Measurements from ENCODE around the gene PLET1. TPM values are rescaled to one million over a fixed set of nuclear protein-coding genes. Genes with fewer than 3 reads are reported as not detected.

The PLET1 gene
- total and polyA plus RNA-seq, 2 experiments from 2014 or later = not detected

- H3K4me1 ChIP-seq (ENCODE audit: insufficient read depth) = peaks cover 22% of the 10 kb centered on the region
Observed at GRCh38 chr11:112300094-112300786, 39.6 kb upstream of the PLET1 start.

GRCh38 chr11:112298535-112298934 is 37.9 kb upstream of the PLET1 start:
- no peaks in the 10 kb centered on the region for H3K9me2 ChIP-seq (ENCODE audit: insufficient read depth)
- no peak overlapping the region for H3K9ac ChIP-seq
- no peak for DNase-seq
- WGBS, 2 experiments (ENCODE audit: low coverage in 1 of 2, low lambda C conversion rate in 2 of 2, missing lambda C conversion rate in 2 of 2) = 74 to 75% methylated on average over 9 of the region's 9 CpGs
- no peak overlapping the region for H3K4me3 ChIP-seq
- no peaks in the 10 kb centered on the region for H3K27me3 ChIP-seq (replicated peaks; ENCODE audit: insufficient read depth)
- no peak overlapping the region for H3K27ac ChIP-seq
- no peak overlapping the region for H3K4me2 ChIP-seq (ENCODE audit: unreplicated experiment)
- TF ChIP-seq EZH2 (IDR thresholded peaks at IDR 0.05; ENCODE audit: insufficient read depth, poor library complexity, severe bottlenecking) (no peak), EZH2phosphoT487 (IDR thresholded peaks at IDR 0.05; ENCODE audit: insufficient read depth, low read depth) (no peak)
- H4K20me1 ChIP-seq (ENCODE audit: insufficient read depth) = no peaks in the 10 kb centered on the region
- no peaks in the 10 kb centered on the region for H3K9me3 ChIP-seq (ENCODE audit: low read depth)
- no peaks in the 10 kb centered on the region for H3K79me2 ChIP-seq (ENCODE audit: insufficient read depth)
- in situ Hi-C loops (cut with MboI) = no loop called here
- no peaks in the 10 kb centered on the region for H3K36me3 ChIP-seq (ENCODE audit: low read depth)
- H2AFZ ChIP-seq = no peak overlapping the region
- peaks cover 6% of the 10 kb centered on the region for H3F3A ChIP-seq (ENCODE audit: insufficient read depth)
- peaks cover 32% of the 10 kb centered on the region for H3K4me1 ChIP-seq (ENCODE audit: insufficient read depth)

More at GRCh38 chr11:112300094-112300786, 39.6 kb upstream of the PLET1 start:
- H3K4me2 ChIP-seq (ENCODE audit: unreplicated experiment) = no peak overlapping the region
- H3K9me2 ChIP-seq (ENCODE audit: insufficient read depth) = no peaks in the 10 kb centered on the region
- no peaks in the 10 kb centered on the region for H3K36me3 ChIP-seq (ENCODE audit: low read depth)
- H4K20me1 ChIP-seq (ENCODE audit: insufficient read depth) = no peaks in the 10 kb centered on the region
- TF ChIP-seq EZH2phosphoT487 (IDR thresholded peaks at IDR 0.05; ENCODE audit: insufficient read depth, low read depth) (no peak), EZH2 (IDR thresholded peaks at IDR 0.05; ENCODE audit: insufficient read depth, poor library complexity, severe bottlenecking) (no peak)
- H3K9ac ChIP-seq = no peak overlapping the region
- DNase-seq = no peak
- H3K27me3 ChIP-seq (replicated peaks; ENCODE audit: insufficient read depth) = no peaks in the 10 kb centered on the region
- no peak overlapping the region for H2AFZ ChIP-seq
- no peaks in the 10 kb centered on the region for H3K9me3 ChIP-seq (ENCODE audit: low read depth)
- no peak overlapping the region for H3K4me3 ChIP-seq
- no peaks in the 10 kb centered on the region for H3F3A ChIP-seq (ENCODE audit: insufficient read depth)
- 80 to 83% methylated on average over 17 of the region's 17 CpGs for WGBS, 2 experiments (ENCODE audit: low coverage in 1 of 2, low lambda C conversion rate in 2 of 2, missing lambda C conversion rate in 2 of 2)
- no peaks in the 10 kb centered on the region for H3K79me2 ChIP-seq (ENCODE audit: insufficient read depth)
- in situ Hi-C loops (cut with MboI) = no loop called here
- no peak overlapping the region for H3K27ac ChIP-seq

DNA sequence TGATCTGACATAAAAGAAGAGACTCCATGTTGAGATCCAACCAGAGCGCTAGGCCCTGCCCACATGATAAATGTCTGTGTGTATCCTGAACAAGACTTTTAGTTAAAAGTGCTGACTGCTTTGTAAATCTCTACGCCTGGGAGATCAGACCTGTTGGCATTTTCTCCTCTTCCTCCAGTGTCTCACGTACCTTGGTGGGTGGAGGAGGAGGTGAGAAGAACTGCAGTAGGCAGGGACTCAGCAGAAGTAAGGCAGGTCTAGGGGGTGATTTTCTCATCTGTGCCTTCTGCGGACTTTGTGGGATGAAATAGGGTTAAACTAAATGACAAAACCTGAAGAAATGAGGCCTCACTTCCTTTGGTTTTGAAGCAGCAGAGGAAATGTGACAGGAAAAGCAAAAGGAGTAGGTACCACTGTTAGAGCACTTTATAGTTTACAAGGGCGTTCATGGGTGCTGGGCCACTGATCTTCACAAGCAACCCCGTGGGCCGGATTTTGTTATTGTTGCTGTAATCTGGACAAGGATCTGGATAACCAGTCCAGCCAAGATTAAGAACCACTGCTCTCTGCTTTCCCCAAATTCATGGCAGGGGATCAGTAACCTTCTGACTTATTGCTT is 36.7 kb upstream of the PLET1 start:
- WGBS, 2 experiments (ENCODE audit: low coverage in 1 of 2, low lambda C conversion rate in 2 of 2, missing lambda C conversion rate in 2 of 2) = 90 to 96% methylated on average over 7 of the region's 7 CpGs
- Histone ChIP-seq H3K36me3 (ENCODE audit: low read depth) (no peaks in the 10 kb centered on the region), H3K9ac (no peak overlapping the region), H3K4me3 (no peak overlapping the region), H3K9me3 (ENCODE audit: low read depth) (no peaks in the 10 kb centered on the region), H4K20me1 (ENCODE audit: insufficient read depth) (no peaks in the 10 kb centered on the region), H2AFZ (no peak overlapping the region), H3K27ac (no peak overlapping the region), H3K9me2 (ENCODE audit: insufficient read depth) (no peaks in the 10 kb centered on the region), H3K79me2 (ENCODE audit: insufficient read depth) (no peaks in the 10 kb centered on the region), H3K4me2 (ENCODE audit: unreplicated experiment) (no peak overlapping the region), H3F3A (ENCODE audit: insufficient read depth) (peaks cover 18% of the 10 kb centered on the region), H3K27me3 (replicated peaks; ENCODE audit: insufficient read depth) (no peaks in the 10 kb centered on the region), H3K4me1 (ENCODE audit: insufficient read depth) (peaks cover 37% of the 10 kb centered on the region)
- TF ChIP-seq EZH2 (IDR thresholded peaks at IDR 0.05; ENCODE audit: insufficient read depth, poor library complexity, severe bottlenecking) (no peak), EZH2phosphoT487 (IDR thresholded peaks at IDR 0.05; ENCODE audit: insufficient read depth, low read depth) (no peak)
- in situ Hi-C loops (cut with MboI) = no loop called here
- DNase-seq = no peak

DNA sequence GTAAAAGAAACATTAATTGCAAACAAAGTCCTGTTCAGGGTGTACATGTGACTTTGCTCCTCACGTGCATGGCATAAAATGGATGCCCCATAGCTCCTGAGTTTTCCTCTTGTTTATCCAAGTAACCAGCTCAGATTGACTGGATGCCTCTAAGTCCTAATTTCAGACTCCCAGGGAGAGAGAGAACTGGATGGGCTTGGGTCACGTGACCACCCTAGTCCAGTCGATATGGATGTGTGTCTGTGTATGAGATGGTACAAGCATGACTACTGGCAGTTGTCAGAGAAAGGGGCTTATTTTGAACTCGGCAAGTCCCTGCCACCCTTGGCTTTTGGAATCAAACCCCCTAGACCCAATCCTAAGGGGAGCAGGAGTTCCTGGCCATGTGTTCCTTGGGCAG is 35.4 kb upstream of the PLET1 start:
- Histone ChIP-seq H3F3A (ENCODE audit: insufficient read depth) (peaks cover 30% of the 10 kb centered on the region), H3K4me2 (ENCODE audit: unreplicated experiment) (no peak overlapping the region), H3K9ac (no peak overlapping the region), H3K9me2 (ENCODE audit: insufficient read depth) (no peaks in the 10 kb centered on the region), H4K20me1 (ENCODE audit: insufficient read depth) (no peaks in the 10 kb centered on the region), H3K79me2 (ENCODE audit: insufficient read depth) (no peaks in the 10 kb centered on the region), H3K9me3 (ENCODE audit: low read depth) (no peaks in the 10 kb centered on the region), H3K4me1 (ENCODE audit: insufficient read depth) (peaks cover 37% of the 10 kb centered on the region), H3K27me3 (replicated peaks; ENCODE audit: insufficient read depth) (no peaks in the 10 kb centered on the region), H3K4me3 (no peak overlapping the region), H3K27ac (no peak overlapping the region), H3K36me3 (ENCODE audit: low read depth) (no peaks in the 10 kb centered on the region), H2AFZ (no peak overlapping the region)
- in situ Hi-C loops (cut with MboI) = no loop called here
- DNase-seq = no peak
- TF ChIP-seq EZH2phosphoT487 (IDR thresholded peaks at IDR 0.05; ENCODE audit: insufficient read depth, low read depth) = no peak
- no peak for TF ChIP-seq EZH2 (IDR thresholded peaks at IDR 0.05; ENCODE audit: insufficient read depth, poor library complexity, severe bottlenecking)
- WGBS, 2 experiments (ENCODE audit: low coverage in 1 of 2, low lambda C conversion rate in 2 of 2, missing lambda C conversion rate in 2 of 2) = 92 to 93% methylated on average over 4 of the region's 4 CpGs

All from GM23248 (cell line).